ENCODE results near the gene SPRR2A.
"Not testable (repeated sequence)": the region's sequence is repeated elsewhere in the genome, so short reads cannot be mapped to it uniquely, and the experiment has no call there.

Gene SPRR2A

DNA sequence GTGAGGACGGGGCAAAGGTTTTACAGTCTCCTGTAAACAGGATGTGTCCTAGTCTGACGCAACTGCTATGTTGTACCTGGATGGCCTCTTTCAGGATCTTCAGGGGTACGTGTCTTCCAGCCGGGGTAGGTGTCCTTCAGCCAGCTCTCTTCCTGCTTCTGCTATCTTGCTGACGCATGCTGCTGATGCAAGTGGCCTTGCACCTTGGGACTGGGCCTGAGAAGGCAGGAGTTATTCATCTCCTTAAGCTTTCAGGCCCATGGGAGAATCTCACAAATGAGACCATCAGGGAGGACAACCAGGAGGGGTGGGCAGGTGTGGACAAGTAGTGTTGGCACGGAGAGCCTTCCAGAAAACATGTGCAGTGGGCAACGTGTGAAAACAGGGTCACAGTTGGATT, 34.2 kb downstream of the SPRR2A start:
- no peak for DNase-seq

DNA sequence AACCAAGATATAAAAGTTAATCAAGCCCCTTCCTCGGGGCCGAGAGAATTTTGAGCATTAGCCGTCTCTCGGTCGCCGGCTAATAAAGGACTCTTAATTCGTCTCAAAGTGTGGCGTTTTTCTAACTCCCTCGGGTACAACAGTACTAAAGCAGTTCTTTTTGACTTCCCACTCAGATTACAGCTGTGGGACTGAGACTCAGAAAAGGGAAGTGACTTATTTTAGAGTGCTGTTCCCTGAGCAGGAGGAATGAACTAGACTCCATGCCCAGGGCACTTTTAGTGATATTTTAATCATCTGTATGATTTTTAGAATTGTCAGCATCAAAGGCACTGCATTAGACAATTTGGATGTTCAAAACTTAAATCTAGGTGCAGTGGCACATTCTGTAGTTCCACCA, 35.0 kb downstream of the SPRR2A start:
- not testable (repeated sequence) for DNase-seq

DNA sequence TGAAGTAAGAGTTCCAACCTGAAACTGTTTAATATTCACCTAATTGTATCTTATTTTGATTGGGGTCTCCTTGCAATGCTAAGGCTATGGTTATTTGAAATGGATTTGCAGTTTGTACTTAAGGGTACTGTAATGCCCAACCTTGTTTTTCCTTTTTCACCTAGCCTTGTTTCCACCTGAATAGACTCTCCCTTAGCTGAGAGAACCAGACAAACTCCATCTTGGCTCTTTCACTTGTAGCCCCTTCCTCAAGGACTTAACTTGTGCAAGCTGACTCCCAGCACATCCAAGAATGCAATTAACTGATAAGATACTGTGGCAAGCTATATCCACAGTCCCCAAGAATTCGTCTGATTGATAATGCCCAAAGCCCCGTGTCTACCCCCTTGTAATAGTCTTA, 35.5 kb downstream of the SPRR2A start:
- not testable (repeated sequence) for DNase-seq

DNA sequence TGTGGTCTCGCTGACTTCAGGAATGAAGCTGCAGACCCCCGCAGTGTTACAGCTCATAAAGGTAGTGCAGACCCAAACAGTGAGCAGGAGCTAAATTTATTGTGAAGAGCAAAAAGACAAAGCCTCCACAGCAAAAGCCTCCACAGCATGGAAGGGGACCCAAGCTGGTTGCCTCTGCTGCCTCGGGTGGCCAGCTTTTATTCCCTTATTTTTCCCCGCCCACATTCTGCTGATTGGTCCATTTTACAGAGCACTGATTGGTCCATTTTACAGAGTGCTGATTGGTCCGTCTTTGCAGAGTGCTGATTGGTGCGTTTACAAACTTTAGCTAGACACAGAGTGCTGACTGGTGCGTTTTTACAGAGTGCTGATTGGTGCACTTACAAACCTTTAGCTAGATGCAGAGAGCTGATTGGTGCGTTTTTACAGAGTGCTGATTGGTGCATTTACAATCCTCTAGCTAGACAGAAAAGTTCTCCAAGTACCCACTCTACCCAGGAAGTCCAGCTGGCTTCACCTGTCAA, 46.0 kb downstream of the SPRR2A start:
- DNase-seq = not testable (repeated sequence)
